ENCODE results near the gene DGKB.

Gene DGKB

GRCh38 chr7:14226126-14226525 is 676.4 kb downstream of the DGKB start:
- DNase-seq (ENCODE audit: extremely low read depth, low read depth) = no peak
- TF ChIP-seq, protein P1, sequence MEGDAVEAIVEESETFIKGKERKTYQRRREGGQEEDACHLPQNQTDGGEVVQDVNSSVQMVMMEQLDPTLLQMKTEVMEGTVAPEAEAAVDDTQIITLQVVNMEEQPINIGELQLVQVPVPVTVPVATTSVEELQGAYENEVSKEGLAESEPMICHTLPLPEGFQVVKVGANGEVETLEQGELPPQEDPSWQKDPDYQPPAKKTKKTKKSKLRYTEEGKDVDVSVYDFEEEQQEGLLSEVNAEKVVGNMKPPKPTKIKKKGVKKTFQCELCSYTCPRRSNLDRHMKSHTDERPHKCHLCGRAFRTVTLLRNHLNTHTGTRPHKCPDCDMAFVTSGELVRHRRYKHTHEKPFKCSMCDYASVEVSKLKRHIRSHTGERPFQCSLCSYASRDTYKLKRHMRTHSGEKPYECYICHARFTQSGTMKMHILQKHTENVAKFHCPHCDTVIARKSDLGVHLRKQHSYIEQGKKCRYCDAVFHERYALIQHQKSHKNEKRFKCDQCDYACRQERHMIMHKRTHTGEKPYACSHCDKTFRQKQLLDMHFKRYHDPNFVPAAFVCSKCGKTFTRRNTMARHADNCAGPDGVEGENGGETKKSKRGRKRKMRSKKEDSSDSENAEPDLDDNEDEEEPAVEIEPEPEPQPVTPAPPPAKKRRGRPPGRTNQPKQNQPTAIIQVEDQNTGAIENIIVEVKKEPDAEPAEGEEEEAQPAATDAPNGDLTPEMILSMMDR (IDR thresholded peaks at IDR 0.05; ENCODE audit: low read depth, low read length) = no peak

DNA sequence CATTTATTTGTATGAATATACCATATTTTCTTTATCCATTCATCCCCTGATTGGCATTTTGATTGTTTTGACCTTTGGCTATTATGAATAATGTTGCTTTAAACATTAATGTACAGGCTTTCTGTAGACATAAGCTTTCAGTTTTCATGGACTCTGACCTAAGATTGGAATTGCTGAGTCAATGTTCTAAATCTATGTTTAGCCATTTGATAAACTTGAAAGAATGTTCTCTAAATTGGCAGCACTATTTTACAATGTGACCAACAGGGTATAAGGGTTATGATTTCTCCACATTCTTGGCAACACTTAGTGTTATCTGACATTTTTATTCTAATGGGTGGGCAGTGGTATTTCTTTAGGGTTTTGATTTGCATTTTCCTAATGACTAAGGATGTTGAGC is 683.4 kb downstream of the DGKB start:
- no peak for DNase-seq (ENCODE audit: extremely low read depth, low read depth)

GRCh38 chr7:14218338-14218737 is 684.2 kb downstream of the DGKB start:
- DNase-seq (ENCODE audit: extremely low read depth, low read depth) = no peak
- TF ChIP-seq, protein P1 (IDR thresholded peaks at IDR 0.05; ENCODE audit: low read depth, low read length) = no peak

More for the DNA sequence above, 683.4 kb downstream of the DGKB start:
- TF ChIP-seq, protein P1 (IDR thresholded peaks at IDR 0.05; ENCODE audit: low read depth, low read length) = no peak

GRCh38 chr7:14209896-14210484 is 692.6 kb downstream of the DGKB start:
- TF ChIP-seq, protein P1 (IDR thresholded peaks at IDR 0.05; ENCODE audit: low read depth, low read length) = no peak
- no peak for DNase-seq (ENCODE audit: extremely low read depth, low read depth)

- TF ChIP-seq, protein P1 (IDR thresholded peaks at IDR 0.05; ENCODE audit: low read depth, low read length) = no peak
- DNase-seq (ENCODE audit: extremely low read depth, low read depth) = no peak
Observed at GRCh38 chr7:14207711-14208110, 694.8 kb downstream of the DGKB start.

DNA sequence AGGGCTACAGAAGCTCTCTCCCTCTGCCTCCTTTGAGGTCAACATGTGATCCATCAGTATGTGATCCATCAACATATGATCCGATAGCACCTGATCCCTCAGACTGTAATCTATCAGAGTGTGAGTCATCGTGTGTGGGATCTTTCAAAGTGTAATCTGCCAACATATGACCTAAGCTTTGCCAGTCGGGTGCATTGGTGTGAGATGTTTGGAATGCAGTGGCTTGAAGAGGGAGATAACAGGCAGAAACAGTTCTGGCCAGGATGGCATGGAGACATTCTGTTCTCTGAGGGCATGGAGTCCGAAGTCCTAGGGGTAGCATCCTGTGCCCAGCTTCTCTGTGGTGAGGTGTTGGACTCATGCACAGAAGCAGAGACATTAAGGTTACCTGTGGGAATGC is 695.4 kb downstream of the DGKB start:
- TF ChIP-seq, protein P1 (IDR thresholded peaks at IDR 0.05; ENCODE audit: low read depth, low read length) = no peak
- DNase-seq (ENCODE audit: extremely low read depth, low read depth) = no peak

- DNase-seq (ENCODE audit: extremely low read depth, low read depth) = no peak
- TF ChIP-seq, protein P1 (IDR thresholded peaks at IDR 0.05; ENCODE audit: low read depth, low read length) = no peak
Observed at GRCh38 chr7:14206121-14206520, 696.4 kb downstream of the DGKB start.
